ENCODE data around the gene FNDC3A.

GRCh38 chr13:49029570-49029969 lies 53.9 kb downstream of the FNDC3A start:
- TF ChIP-seq CTCF (IDR thresholded peaks at IDR 0.05) (no peak), POLR2A (IDR thresholded peaks at IDR 0.05) (no peak)

All from thyroid gland (tissue), 4 donors.